SU-DHL-6 (cell line): ENCODE results near the gene PXN.
"Not testable (repeated sequence)": the region's sequence is repeated elsewhere in the genome, so short reads cannot be mapped to it uniquely, and the experiment has no call there.

ENCODE experiments used
- H2AFZ ChIP-seq: fragments of 200-600 bp; sonication (generic); 2 replicates; pipeline ENCODE4 v1.6.1; 2014; ENCODE audit warnings: low read depth, mild to moderate bottlenecking, moderate library complexity, mixed read lengths, antibody characterized with exemption, low read length; ENCODE audit not compliant: severe bottlenecking
- H3F3A ChIP-seq: fragments of 200-600 bp; shearing (Covaris generic); 2 replicates; pipeline ENCODE4 v1.6.0; 2016; ENCODE audit warnings: antibody characterized with exemption, mild to moderate bottlenecking; ENCODE audit not compliant: insufficient read depth
- H3K27ac ChIP-seq: fragments of 200-600 bp; sonication (generic); 2 replicates; pipeline ENCODE4 v1.5.1; 2016; ENCODE audit warnings: low read depth, mild to moderate bottlenecking, low read length, moderate library complexity, mixed read lengths
- H3K27me3 ChIP-seq: fragments of 200-600 bp; sonication (generic), shearing (Covaris generic); 2 replicates; pipeline ENCODE4 v1.6.0; 2014; ENCODE audit warnings: mild to moderate bottlenecking, low read length
- H3K36me3 ChIP-seq: fragments of 200-600 bp; sonication (generic); 2 replicates; pipeline ENCODE4 v1.6.1; 2014; ENCODE audit warnings: mild to moderate bottlenecking, low read length, mixed read lengths
- H3K4me2 ChIP-seq: fragments of 300-600, 200-600 bp; shearing (Covaris generic), sonication (generic); 2 replicates; pipeline ENCODE4 v1.6.0; 2014; ENCODE audit warnings: low read length, low read depth, mild to moderate bottlenecking; ENCODE audit not compliant: poor library complexity, severe bottlenecking
- H3K4me3 ChIP-seq: fragments of 200-600 bp; sonication (generic); 2 replicates; pipeline ENCODE4 v1.5.1; 2014; ENCODE audit warnings: antibody characterized with exemption, low read length, mild to moderate bottlenecking, mixed read lengths; ENCODE audit not compliant: insufficient read depth, poor library complexity, severe bottlenecking
- H3K79me2 ChIP-seq: fragments of 200-600 bp; sonication (generic); 2 replicates; pipeline ENCODE4 v1.6.1; 2014; ENCODE audit warnings: mild to moderate bottlenecking, low read length, moderate library complexity; ENCODE audit not compliant: insufficient read depth
- H3K9ac ChIP-seq: fragments of 200-600 bp; sonication (generic); 2 replicates; pipeline ENCODE4 v1.7.0; 2014; ENCODE audit warnings: mild to moderate bottlenecking, low read length
- H3K9me2 ChIP-seq: fragments of 200-600 bp; sonication (generic); replicated peaks from 2 replicates; pipeline ENCODE4 v1.6.1; 2014; ENCODE audit warnings: low read length; ENCODE audit not compliant: insufficient read depth
- H3K9me3 ChIP-seq: fragments of 200-600 bp; sonication (generic); 2 replicates; pipeline ENCODE4 v1.6.1; 2014; ENCODE audit warnings: low read length, mixed read lengths; ENCODE audit not compliant: insufficient read depth
- H4K20me1 ChIP-seq: fragments of 200-600 bp; sonication (generic); 2 replicates; pipeline ENCODE4 v1.6.1; 2014; ENCODE audit warnings: low read depth, mild to moderate bottlenecking, antibody characterized with exemption, low read length, moderate library complexity, mixed read lengths
- EZH2phosphoT487 ChIP-seq: fragments of 200-600 bp; sonication (generic), shearing (Covaris generic); conservative IDR thresholded peaks from 2 replicates; pipeline ENCODE4 v1.6.1; 2018; ENCODE audit warnings: mild to moderate bottlenecking, antibody characterized with exemption, low read length, moderate library complexity, mixed read lengths
- TF ChIP-seq, protein P1 (sequence below): fragments of 200-600 bp; sonication (generic); IDR thresholded peaks from one replicate; pipeline ENCODE4 v1.5.1; 2017; ENCODE audit warnings: antibody characterized with exemption, mild to moderate bottlenecking, low read length, moderate library complexity; ENCODE audit not compliant: insufficient read depth, poor library complexity, severe bottlenecking

The PXN gene

DNA sequence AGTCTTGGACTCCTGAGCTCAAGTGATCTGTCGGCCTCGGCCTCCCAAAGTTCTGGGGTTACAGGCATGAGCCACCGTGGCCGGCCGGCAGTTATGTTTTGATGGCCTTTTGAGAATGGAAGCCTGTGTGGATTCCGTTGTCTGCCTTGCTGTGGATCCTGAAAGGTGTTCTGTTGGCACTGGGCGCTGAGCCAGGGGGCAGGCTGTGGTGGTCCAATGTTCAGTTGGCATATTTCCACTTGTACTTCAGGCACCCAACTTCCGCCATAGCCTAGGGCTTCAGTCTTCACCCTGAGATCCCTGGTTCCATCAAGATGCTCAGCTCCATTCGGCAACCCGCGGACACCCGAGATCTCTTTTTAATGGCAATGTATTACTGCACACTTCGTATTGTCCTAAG, 58.3 kb downstream of the PXN start:
- Histone ChIP-seq H3K36me3 (no peaks in the 10 kb centered on the region), H3K27me3 (no peaks in the 10 kb centered on the region), H3K9me3 (no peaks in the 10 kb centered on the region), H3K9ac (no peak overlapping the region), H2AFZ (no peak overlapping the region), H3K27ac (no peak overlapping the region), H3K4me2 (no peak overlapping the region), H4K20me1 (no peaks in the 10 kb centered on the region), H3K9me2 (no peaks in the 10 kb centered on the region), H3K79me2 (peaks cover 7% of the 10 kb centered on the region; the same call in 1 of the 2 replicates), H3K4me3 (no peak overlapping the region), H3F3A (no peaks in the 10 kb centered on the region)
- no peak for TF ChIP-seq EZH2phosphoT487
- TF ChIP-seq, protein P1, sequence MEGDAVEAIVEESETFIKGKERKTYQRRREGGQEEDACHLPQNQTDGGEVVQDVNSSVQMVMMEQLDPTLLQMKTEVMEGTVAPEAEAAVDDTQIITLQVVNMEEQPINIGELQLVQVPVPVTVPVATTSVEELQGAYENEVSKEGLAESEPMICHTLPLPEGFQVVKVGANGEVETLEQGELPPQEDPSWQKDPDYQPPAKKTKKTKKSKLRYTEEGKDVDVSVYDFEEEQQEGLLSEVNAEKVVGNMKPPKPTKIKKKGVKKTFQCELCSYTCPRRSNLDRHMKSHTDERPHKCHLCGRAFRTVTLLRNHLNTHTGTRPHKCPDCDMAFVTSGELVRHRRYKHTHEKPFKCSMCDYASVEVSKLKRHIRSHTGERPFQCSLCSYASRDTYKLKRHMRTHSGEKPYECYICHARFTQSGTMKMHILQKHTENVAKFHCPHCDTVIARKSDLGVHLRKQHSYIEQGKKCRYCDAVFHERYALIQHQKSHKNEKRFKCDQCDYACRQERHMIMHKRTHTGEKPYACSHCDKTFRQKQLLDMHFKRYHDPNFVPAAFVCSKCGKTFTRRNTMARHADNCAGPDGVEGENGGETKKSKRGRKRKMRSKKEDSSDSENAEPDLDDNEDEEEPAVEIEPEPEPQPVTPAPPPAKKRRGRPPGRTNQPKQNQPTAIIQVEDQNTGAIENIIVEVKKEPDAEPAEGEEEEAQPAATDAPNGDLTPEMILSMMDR = no peak

DNA sequence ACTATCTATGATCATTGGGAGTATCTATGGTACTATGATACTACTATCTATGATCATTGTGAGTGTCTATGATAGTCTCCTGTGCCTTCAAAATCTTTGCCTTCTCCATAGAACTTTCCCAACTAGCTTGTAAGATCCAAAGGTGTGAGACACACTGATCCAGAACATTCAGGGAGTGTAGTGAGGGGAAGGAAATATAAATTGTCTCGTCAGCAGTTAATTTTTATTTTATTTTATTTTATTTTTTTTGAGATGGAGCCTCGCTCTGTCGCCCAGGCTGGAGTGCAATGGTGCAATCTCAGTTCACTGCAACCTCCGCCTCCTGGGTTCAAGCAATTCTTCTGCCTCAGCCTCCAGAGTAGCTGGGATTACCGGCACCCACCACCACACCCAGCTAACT, 58.7 kb downstream of the PXN start:
- H3K36me3 ChIP-seq, H3K9me3 ChIP-seq, H3F3A ChIP-seq, H3K27ac ChIP-seq, H3K27me3 ChIP-seq, H3K4me2 ChIP-seq, H3K9me2 ChIP-seq, H4K20me1 ChIP-seq, H3K79me2 ChIP-seq, H2AFZ ChIP-seq, H3K4me3 ChIP-seq, H3K9ac ChIP-seq: not testable (repeated sequence)

DNA sequence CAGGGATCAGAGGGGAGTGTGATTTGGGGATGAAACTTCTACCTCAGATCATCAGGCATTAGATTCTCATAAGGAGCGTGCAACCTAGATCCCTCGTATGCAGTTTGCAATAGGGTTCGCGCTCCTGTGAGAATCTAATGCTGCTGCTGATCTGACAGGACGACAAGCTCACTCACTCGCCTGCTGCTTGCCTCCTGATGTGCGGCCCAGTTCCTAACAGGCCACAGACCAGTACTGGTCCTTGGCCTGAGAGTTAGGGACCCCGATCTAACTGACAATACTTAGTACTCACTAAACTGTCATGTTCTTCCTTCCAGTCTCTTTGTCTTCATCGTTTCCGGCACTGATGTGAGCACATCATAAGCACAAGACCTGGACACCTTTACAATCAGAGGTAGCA, 59.3 kb downstream of the PXN start:
- no peaks in the 10 kb centered on the region for H3K9me3 ChIP-seq
- H3K27ac ChIP-seq = no peak overlapping the region
- no peaks in the 10 kb centered on the region for H3K27me3 ChIP-seq
- no peak for TF ChIP-seq EZH2phosphoT487
- TF ChIP-seq, protein P1 = no peak
- no peak overlapping the region for H2AFZ ChIP-seq
- no peak overlapping the region for H3K4me2 ChIP-seq
- peaks cover 10% of the 10 kb centered on the region; the same call in 1 of the 2 replicates for H3K79me2 ChIP-seq
- no peaks in the 10 kb centered on the region; the same call in 1 of the 2 replicates for H3F3A ChIP-seq
- no peaks in the 10 kb centered on the region for H3K36me3 ChIP-seq
- no peak overlapping the region for H3K4me3 ChIP-seq
- no peak overlapping the region for H3K9ac ChIP-seq
- no peaks in the 10 kb centered on the region for H4K20me1 ChIP-seq
- H3K9me2 ChIP-seq = no peaks in the 10 kb centered on the region

DNA sequence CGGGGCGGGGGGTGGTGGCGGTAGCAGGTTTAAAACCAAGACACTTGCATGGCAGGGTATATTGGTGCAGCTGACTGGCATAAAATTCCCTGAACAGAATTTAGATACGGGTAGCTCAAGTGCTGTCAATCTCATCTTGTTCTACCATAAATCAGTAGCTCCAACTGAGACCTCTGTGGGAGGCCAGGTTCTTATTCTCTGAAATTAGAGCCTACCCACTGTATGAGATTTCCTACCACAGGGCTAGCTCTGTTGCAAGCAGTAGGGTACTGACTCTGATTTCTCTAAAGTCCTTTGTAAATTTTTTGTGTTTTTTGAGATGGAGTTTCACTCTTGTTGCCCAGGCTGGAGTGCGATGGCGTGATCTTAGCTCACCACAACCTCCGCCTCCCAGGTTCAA, 61.4 kb downstream of the PXN start:
- Histone ChIP-seq H3K36me3 (peaks cover 14% of the 10 kb centered on the region), H3K9ac (no peak overlapping the region), H3K27me3 (no peaks in the 10 kb centered on the region), H3K4me3 (no peak overlapping the region), H3K27ac (no peak overlapping the region), H4K20me1 (peaks cover 9% of the 10 kb centered on the region), H3K9me3 (no peaks in the 10 kb centered on the region), H2AFZ (no peak overlapping the region), H3K9me2 (no peaks in the 10 kb centered on the region), H3K79me2 (peaks cover 27% of the 10 kb centered on the region), H3F3A (peaks cover 17% of the 10 kb centered on the region), H3K4me2 (no peak overlapping the region)
- TF ChIP-seq, protein P1 = no peak
- TF ChIP-seq EZH2phosphoT487 = no peak
